ENCODE results near the gene NEURL2. TPM values are rescaled to one million over a fixed set of nuclear protein-coding genes. Genes with fewer than 3 reads are reported as not detected.

The NEURL2 gene
- total RNA-seq, 1 donor from 2014 or later: 3.3 TPM

DNA sequence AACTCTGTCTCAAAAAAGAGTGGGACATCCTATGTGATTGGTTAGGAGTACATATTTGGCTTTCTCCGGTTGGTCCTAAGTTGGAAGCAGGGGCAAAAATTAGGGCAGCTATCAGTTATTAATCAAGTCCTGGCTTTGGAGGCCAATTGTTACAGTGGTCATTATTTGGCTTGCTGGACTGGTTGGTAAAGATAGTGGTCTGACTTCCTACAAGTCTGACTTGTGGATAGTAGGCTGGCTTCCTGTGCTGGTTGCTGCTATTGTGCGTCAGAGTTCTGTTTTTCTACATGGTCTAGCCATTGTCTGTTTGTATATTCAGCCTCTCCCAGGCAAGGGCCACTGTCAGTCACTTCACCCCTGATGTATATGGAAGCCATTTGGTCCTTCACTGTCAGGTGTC is 40.8 kb downstream of the NEURL2 start:
- DNase-seq (ENCODE audit: low spot score in 2 of 2) (no peak), FAIRE-seq (no peak)

DNA sequence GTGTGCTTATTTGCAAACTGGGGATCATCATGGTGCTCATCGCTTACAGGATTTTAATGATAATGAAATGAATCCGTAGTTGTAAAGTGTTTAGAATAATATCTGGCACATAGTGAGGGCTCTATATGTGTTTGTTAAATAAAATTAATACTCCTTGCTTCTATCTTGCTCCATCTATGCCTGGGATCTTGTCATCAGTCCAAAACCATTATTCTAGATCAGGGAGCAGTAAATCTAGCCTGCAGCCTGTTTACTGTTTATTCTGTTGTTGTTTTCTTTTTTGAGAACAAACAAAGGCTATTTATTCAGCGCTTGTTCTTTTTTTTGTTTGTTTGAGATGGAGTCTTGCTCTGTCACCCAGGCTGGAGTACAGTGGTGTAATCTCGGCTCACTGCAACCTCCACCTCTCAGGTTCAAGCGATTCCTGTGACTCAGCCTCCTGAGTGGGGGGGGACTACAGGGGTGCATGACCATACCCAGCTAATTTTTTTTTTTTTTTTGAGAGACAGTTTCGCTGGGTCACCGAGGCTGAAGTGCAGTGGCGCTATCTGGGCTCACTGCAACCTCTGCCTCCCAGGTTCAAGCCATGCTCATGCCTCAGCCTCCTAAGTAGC is 41.9 kb downstream of the NEURL2 start:
- FAIRE-seq (no peak), DNase-seq (ENCODE audit: low spot score in 2 of 2) (no peak)

DNA sequence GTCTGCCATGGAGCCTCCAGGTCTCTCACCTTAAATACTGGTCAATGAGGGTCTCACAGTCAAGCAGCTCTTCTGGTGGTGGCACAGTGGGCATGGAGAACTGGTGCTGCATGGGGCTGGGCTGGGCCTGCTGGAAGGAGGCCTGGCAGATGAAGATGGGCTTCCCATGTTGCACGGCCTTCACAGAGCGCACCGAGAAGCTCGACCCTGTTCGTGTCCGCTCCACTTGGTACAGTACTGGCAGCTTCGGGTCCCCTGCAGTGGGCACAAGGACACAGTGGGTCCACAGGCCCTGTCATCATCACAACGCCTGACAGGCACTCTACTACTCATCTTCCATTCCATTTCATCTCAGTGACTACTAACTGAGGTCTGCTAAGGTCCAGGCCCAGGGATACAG is 42.6 kb downstream of the NEURL2 start:
- no peak for DNase-seq (ENCODE audit: low spot score in 2 of 2)
- no peak for FAIRE-seq

DNA sequence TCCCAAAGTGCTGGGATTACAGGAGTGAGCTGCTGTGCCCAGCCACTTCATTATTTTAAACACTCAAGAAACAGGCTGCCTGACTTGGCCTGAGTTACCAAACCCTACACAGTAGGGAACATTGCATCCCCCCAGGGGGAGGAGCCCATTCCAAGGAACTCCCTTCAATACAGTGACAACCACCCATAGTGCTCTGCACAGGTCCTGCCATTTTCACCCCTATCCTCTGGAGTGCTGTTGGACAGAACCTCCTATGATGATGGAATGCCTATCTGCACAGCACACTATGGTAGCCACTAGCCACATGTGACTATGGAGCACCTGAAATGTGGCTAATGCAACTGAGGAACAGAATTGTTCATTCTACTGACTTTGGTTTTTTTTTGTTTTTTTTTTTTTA is 45.6 kb downstream of the NEURL2 start:
- FAIRE-seq (no peak), DNase-seq (ENCODE audit: low spot score in 2 of 2) (no peak)

DNA sequence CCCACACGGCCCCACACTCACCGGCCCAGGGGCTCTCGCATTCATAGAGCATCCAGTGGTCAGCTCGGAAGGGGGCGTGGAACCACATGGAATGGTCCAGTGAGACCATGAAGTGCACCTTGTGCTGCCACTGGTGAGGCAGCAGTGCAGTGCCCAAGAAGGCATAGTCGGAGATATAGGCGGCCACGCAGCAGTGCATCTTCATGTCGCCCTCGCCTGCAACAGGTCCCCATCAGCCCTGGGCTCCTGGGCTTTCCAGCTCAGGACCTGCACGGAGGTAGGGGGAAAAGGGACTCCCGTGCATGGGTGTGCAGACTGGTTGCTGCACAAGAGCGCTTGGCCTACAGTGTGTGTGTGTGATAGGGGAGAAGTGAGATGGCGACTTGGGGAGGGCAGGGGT is 47.5 kb downstream of the NEURL2 start:
- no peak for DNase-seq (ENCODE audit: low spot score in 2 of 2)
- no peak for FAIRE-seq

DNA sequence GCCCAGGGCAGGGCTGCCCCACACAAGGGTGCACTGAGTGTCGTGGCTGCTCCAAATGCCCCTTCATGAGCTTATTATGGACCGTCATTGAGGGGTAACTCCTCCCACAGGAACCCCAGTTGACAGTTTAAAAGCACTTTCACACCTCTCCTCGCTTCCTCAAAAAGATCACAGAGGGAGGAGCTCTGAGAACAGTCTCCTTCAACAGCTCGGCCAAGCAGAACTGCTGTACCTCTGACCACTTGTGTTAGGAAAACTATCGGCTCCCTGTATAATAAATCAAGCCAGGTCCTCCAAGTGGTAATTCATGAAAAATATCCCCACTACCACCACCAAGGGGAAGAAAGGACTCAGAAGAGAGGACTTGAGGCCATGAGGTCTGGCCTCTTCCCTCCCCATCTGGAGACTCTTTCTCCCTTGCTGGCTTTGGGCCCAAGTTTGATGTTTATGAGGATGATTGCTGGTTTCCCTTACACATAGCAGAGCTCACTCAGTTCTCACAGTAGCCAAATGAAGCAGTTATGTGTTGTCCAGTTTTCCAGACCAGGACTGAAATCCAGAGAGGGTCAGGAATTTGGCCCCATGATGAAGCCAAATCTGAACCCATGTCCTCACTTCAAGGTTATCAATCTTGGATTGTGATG is 48.7 kb downstream of the NEURL2 start:
- DNase-seq (ENCODE audit: low spot score in 2 of 2): no peak
- FAIRE-seq: no peak

DNA sequence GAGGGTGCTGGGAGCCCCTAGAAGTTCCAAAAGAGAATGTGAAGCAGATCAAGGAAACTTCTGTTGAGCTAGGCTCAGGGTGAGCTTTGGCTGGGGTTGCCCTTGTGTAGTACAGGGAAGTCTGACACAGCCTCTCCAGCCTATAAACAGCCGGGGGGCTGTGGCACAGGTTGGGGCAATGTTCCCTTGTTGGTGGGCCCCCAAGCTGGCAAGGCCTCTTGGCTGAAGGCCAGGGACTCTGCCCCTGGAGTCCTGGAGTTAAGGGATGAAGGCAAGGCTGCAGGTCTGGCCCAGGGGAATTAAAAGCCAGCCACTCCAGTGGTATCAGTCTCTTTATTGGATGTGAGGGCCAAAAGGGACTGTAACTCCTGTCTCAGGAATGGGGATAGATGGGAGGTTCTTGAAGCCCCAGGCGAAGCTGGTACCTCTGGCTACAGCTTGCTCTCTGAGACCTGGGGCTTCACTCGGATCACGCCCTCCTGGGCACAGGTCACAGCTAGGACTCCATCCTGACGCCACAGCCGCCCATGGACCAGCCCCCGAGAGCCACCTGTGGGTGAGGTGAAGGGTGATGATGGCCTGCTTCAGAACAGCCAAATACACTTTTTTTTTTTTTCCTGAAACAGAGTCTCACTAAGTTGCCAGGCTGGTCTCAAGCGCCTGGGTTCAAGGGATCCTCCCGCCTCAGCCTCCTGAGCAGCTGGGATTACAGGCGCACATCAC is 49.4 kb downstream of the NEURL2 start:
- DNase-seq (ENCODE audit: low spot score in 2 of 2): no peak
- no peak for FAIRE-seq

DNA sequence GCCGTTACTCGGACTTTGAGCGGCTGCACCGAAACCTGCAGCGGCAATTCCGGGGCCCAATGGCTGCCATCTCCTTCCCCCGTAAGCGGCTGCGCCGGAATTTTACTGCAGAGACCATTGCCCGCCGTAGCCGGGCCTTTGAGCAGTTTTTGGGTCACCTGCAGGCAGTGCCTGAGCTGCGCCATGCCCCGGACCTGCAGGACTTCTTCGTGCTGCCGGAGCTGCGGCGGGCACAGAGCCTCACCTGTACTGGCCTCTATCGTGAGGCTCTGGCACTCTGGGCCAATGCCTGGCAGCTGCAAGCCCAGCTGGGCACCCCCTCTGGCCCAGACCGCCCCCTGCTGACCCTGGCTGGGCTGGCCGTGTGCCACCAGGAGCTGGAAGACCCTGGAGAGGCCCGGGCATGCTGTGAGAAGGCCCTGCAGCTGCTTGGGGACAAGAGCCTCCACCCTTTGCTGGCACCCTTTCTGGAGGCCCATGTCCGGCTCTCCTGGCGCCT is 50.3 kb downstream of the NEURL2 start:
- DNase-seq (ENCODE audit: low spot score in 2 of 2) (no peak), FAIRE-seq (no peak)

Other genes with a start within 250 kb of the NEURL2 start
- gene WFDC11, start 221.0 kb downstream of the NEURL2 start, total RNA-seq: not detected
- not detected for gene WFDC13, start 189.2 kb downstream of the NEURL2 start, total RNA-seq
- gene WFDC10B, start 186.2 kb downstream of the NEURL2 start, total RNA-seq: not detected
- gene SPINT4, start 168.9 kb downstream of the NEURL2 start, total RNA-seq: not detected
- gene WFDC3, start 99.3 kb downstream of the NEURL2 start, total RNA-seq: not detected
- gene DNTTIP1, start 99.3 kb downstream of the NEURL2 start, total RNA-seq: 13.0 TPM
- 3.7 TPM for gene UBE2C, start 78.6 kb downstream of the NEURL2 start, total RNA-seq
- gene TNNC2, start 63.9 kb downstream of the NEURL2 start, total RNA-seq: not detected
- gene SNX21, start 57.4 kb downstream of the NEURL2 start, total RNA-seq: 15.5 TPM
- 32.6 TPM for gene ACOT8, start 33.8 kb downstream of the NEURL2 start, total RNA-seq
- 13.9 TPM for gene ZSWIM3, start 33.6 kb downstream of the NEURL2 start, total RNA-seq
- gene ZSWIM1, start 10.0 kb downstream of the NEURL2 start, total RNA-seq: 5.3 TPM
- 2.0 TPM for gene SPATA25, start 3.6 kb downstream of the NEURL2 start, total RNA-seq
- 14.7 TPM for gene CTSA, start 127 bp upstream of the NEURL2 start, total RNA-seq
- gene PLTP, start 20.9 kb upstream of the NEURL2 start, total RNA-seq: 19.2 TPM
- gene PCIF1, start 43.5 kb upstream of the NEURL2 start, total RNA-seq: 9.0 TPM
- 12.6 TPM for gene ZNF335, start 81.0 kb upstream of the NEURL2 start, total RNA-seq
- under 0.01 TPM for gene MMP9, start 117.7 kb upstream of the NEURL2 start, total RNA-seq
- 18.8 TPM for gene SLC12A5, start 138.0 kb upstream of the NEURL2 start, total RNA-seq
- 18.3 TPM for gene NCOA5, start 198.8 kb upstream of the NEURL2 start, total RNA-seq
- 0.41 TPM for gene CD40, start 227.1 kb upstream of the NEURL2 start, total RNA-seq

All from frontal cortex (tissue), 4 donors.